NCI-H1092 (cell line): ENCODE data around the gene RELT.

ENCODE experiments used
- DNase-seq: peaks from one replicate; lab custom pipeline; 2025; lab: John Stamatoyannopoulos, UW

The RELT gene

GRCh38 chr11:73404506-73405145, 28.4 kb downstream of the RELT start:
- no peak for DNase-seq

GRCh38 chr11:73405146-73405510, 28.9 kb downstream of the RELT start:
- DNase-seq: no peak

- DNase-seq: no peak
Observed at GRCh38 chr11:73406131-73406530, 29.9 kb downstream of the RELT start.

GRCh38 chr11:73406619-73407018, 30.4 kb downstream of the RELT start:
- no peak for DNase-seq

- DNase-seq: no peak
Observed at GRCh38 chr11:73409431-73409830, 33.2 kb downstream of the RELT start.

GRCh38 chr11:73410627-73411026, 34.4 kb downstream of the RELT start:
- no peak for DNase-seq

GRCh38 chr11:73411031-73411430, 34.8 kb downstream of the RELT start:
- DNase-seq: no peak

GRCh38 chr11:73412308-73412707, 36.1 kb downstream of the RELT start:
- DNase-seq: no peak

GRCh38 chr11:73413256-73413655, 37.1 kb downstream of the RELT start:
- no peak for DNase-seq

GRCh38 chr11:73414977-73415651, 38.9 kb downstream of the RELT start:
- DNase-seq: no peak

- DNase-seq: no peak
Observed at GRCh38 chr11:73415854-73416615, 39.8 kb downstream of the RELT start.

- DNase-seq: no peak
Observed at GRCh38 chr11:73416786-73417185, 40.6 kb downstream of the RELT start.

GRCh38 chr11:73420136-73420535, 43.9 kb downstream of the RELT start:
- no peak for DNase-seq

- no peak for DNase-seq
Observed at GRCh38 chr11:73422886-73423285, 46.7 kb downstream of the RELT start.

GRCh38 chr11:73423506-73423905, 47.3 kb downstream of the RELT start:
- DNase-seq: no peak

GRCh38 chr11:73425108-73425507, 48.9 kb downstream of the RELT start:
- no peak for DNase-seq

- no peak for DNase-seq
Observed at GRCh38 chr11:73426219-73426850, 50.1 kb downstream of the RELT start.

GRCh38 chr11:73428227-73428626, 52.0 kb downstream of the RELT start:
- no peak for DNase-seq

- no peak for DNase-seq
Observed at GRCh38 chr11:73428699-73429098, 52.5 kb downstream of the RELT start.

- no peak for DNase-seq
Observed at GRCh38 chr11:73429121-73429750, 53.0 kb downstream of the RELT start.

GRCh38 chr11:73430326-73430725, 54.1 kb downstream of the RELT start:
- no peak for DNase-seq

GRCh38 chr11:73431396-73431795, 55.2 kb downstream of the RELT start:
- DNase-seq: no peak
